Measurements from ENCODE around the gene NRIP3. TPM values are rescaled to one million over a fixed set of nuclear protein-coding genes. Genes with fewer than 3 reads are reported as not detected.

Gene NRIP3
- total RNA-seq, 1 experiment from 2014 or later = not detected

DNA sequence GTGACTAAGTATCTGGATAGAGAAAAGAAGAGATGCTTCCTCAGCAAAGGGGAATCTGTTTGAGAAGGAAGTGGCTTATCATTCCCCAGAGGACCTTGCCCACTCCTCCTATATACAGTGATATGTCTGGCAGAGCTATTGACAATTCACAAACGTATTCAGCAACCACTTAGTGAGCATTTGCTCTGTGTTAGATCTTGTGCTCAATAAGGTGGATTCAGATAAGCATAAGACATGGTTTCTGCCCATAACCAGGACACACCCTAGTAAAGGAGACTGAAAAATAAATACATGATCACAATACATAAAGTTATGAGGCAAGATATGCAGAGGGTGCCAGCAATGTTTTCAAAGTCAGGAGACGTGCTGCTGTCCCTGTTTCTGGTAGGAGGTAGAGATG lies 41.0 kb downstream of the NRIP3 start:
- DNase-seq (no peak), ATAC-seq (no peak)
- Histone ChIP-seq H3K36me3 (ENCODE audit: low read depth, low read length) (no peaks in the 10 kb centered on the region), H2AFZ (ENCODE audit: low read length) (no peak overlapping the region), H3K79me2 (ENCODE audit: low read length) (peaks cover 54% of the 10 kb centered on the region), H3F3A (ENCODE audit: low read length, unreplicated experiment) (no peaks in the 10 kb centered on the region), H3K4me2 (ENCODE audit: low read length) (peak overlapping the region; percentile 89), H3K27ac (ENCODE audit: low read length) (no peak overlapping the region), H3K9me3 (ENCODE audit: low read length) (no peaks in the 10 kb centered on the region), H3K9me2 (replicated peaks; ENCODE audit: low read length) (no peaks in the 10 kb centered on the region), H3K4me1 (ENCODE audit: insufficient read depth, low read length) (peaks cover 31% of the 10 kb centered on the region), H3K27me3 (ENCODE audit: low read length) (no peaks in the 10 kb centered on the region), H3K9ac (ENCODE audit: low read length) (peak overlapping the region; percentile 98), H4K20me1 (ENCODE audit: low read length) (no peaks in the 10 kb centered on the region), H3K4me3 (ENCODE audit: low read length) (peak overlapping the region; percentile 93)
- ChIA-PET POLR2A (ENCODE audit: unreplicated experiment) (no interaction called here), CTCF (no interaction called here)
- TF ChIP-seq, protein P1, sequence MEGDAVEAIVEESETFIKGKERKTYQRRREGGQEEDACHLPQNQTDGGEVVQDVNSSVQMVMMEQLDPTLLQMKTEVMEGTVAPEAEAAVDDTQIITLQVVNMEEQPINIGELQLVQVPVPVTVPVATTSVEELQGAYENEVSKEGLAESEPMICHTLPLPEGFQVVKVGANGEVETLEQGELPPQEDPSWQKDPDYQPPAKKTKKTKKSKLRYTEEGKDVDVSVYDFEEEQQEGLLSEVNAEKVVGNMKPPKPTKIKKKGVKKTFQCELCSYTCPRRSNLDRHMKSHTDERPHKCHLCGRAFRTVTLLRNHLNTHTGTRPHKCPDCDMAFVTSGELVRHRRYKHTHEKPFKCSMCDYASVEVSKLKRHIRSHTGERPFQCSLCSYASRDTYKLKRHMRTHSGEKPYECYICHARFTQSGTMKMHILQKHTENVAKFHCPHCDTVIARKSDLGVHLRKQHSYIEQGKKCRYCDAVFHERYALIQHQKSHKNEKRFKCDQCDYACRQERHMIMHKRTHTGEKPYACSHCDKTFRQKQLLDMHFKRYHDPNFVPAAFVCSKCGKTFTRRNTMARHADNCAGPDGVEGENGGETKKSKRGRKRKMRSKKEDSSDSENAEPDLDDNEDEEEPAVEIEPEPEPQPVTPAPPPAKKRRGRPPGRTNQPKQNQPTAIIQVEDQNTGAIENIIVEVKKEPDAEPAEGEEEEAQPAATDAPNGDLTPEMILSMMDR (conservative IDR thresholded peaks at IDR 0.05; ENCODE audit: low read depth, low read length) = no peak
- TF ChIP-seq EZH2 (IDR thresholded peaks at IDR 0.05; ENCODE audit: low read length, unreplicated experiment) = no peak
- no peak for TF ChIP-seq EZH2phosphoT487 (IDR thresholded peaks at IDR 0.05; ENCODE audit: borderline replicate concordance, low read length)
- no TSS peak for BruUV-seq (replicated peaks)
- intact Hi-C loops (cut with micrococcal nuclease) = loop anchor here (5.0 kb wide), 1 partner anchor 174 kb away; no protein-coding TSS in a partner anchor

DNA sequence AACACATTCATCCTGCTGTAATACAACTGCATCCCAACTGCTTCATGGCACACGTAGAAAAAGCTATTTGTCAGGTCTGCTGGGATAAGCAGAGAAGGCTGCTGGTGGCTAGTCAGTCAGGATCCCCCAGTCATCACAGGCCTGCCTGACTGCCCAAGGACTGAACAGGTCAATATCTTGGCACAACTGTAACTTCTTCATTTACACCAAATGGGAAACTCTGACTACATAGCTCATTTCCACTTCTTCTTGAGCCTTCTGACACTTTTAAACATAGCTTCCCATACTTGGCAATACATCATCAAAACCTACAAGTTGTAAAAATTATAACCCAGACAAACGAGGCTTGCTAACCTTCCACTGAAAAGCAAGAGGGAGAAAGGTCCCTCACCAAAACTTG lies 42.4 kb downstream of the NRIP3 start:
- H3K4me2 ChIP-seq (ENCODE audit: low read length) = no peak overlapping the region
- peaks cover 62% of the 10 kb centered on the region for H3K79me2 ChIP-seq (ENCODE audit: low read length)
- H3K9me3 ChIP-seq (ENCODE audit: low read length) = no peaks in the 10 kb centered on the region
- POLR2A ChIA-PET (ENCODE audit: unreplicated experiment) = no interaction called here
- peaks cover 31% of the 10 kb centered on the region for H3K4me1 ChIP-seq (ENCODE audit: insufficient read depth, low read length)
- intact Hi-C loops (cut with micrococcal nuclease) = loop anchor here (5.0 kb wide), 1 partner anchor 176 kb away; no protein-coding TSS in a partner anchor
- no peak overlapping the region for H3K4me3 ChIP-seq (ENCODE audit: low read length)
- no TSS peak for BruUV-seq (replicated peaks)
- ATAC-seq (no peak), DNase-seq (no peak)
- TF ChIP-seq EZH2phosphoT487 (IDR thresholded peaks at IDR 0.05; ENCODE audit: borderline replicate concordance, low read length) (no peak), EZH2 (IDR thresholded peaks at IDR 0.05; ENCODE audit: low read length, unreplicated experiment) (no peak)
- TF ChIP-seq, protein P1 (conservative IDR thresholded peaks at IDR 0.05; ENCODE audit: low read depth, low read length) = no peak
- no peak overlapping the region for H2AFZ ChIP-seq (ENCODE audit: low read length)
- no peak overlapping the region for H3K27ac ChIP-seq (ENCODE audit: low read length)
- CTCF ChIA-PET = interaction anchor here (0.6 kb wide), 1 partner anchor 980 kb away, joined by 3 read pairs; no protein-coding TSS in a partner anchor
- H4K20me1 ChIP-seq (ENCODE audit: low read length) = no peaks in the 10 kb centered on the region
- H3K9me2 ChIP-seq (replicated peaks; ENCODE audit: low read length) = no peaks in the 10 kb centered on the region
- H3F3A ChIP-seq (ENCODE audit: low read length, unreplicated experiment) = no peaks in the 10 kb centered on the region
- no peaks in the 10 kb centered on the region for H3K36me3 ChIP-seq (ENCODE audit: low read depth, low read length)
- H3K9ac ChIP-seq (ENCODE audit: low read length) = no peak overlapping the region
- H3K27me3 ChIP-seq (ENCODE audit: low read length) = no peaks in the 10 kb centered on the region

GRCh38 chr11:8959546-8960166 lies 44.1 kb downstream of the NRIP3 start:
- peak; percentile 37 for ATAC-seq
- Histone ChIP-seq H3K27ac (ENCODE audit: low read length) (no peak overlapping the region), H3F3A (ENCODE audit: low read length, unreplicated experiment) (no peaks in the 10 kb centered on the region), H3K4me2 (ENCODE audit: low read length) (peak overlapping the region; percentile 23; the same call in 1 of the 2 replicates), H3K9ac (ENCODE audit: low read length) (no peak overlapping the region), H3K4me3 (ENCODE audit: low read length) (no peak overlapping the region), H3K79me2 (ENCODE audit: low read length) (peaks cover 62% of the 10 kb centered on the region), H3K36me3 (ENCODE audit: low read depth, low read length) (no peaks in the 10 kb centered on the region), H3K9me2 (replicated peaks; ENCODE audit: low read length) (no peaks in the 10 kb centered on the region), H3K9me3 (ENCODE audit: low read length) (no peaks in the 10 kb centered on the region), H3K27me3 (ENCODE audit: low read length) (no peaks in the 10 kb centered on the region), H3K4me1 (ENCODE audit: insufficient read depth, low read length) (peaks cover 26% of the 10 kb centered on the region), H2AFZ (ENCODE audit: low read length) (no peak overlapping the region), H4K20me1 (ENCODE audit: low read length) (no peaks in the 10 kb centered on the region)
- CTCF ChIA-PET = interaction anchor here (0.6 to 1.6 kb wide), 9 partner anchors 44 to 271 kb away, joined by 3 to 8 read pairs (median 3); a partner anchor contains a TSS
- no peak for TF ChIP-seq EZH2 (IDR thresholded peaks at IDR 0.05; ENCODE audit: low read length, unreplicated experiment)
- TF ChIP-seq, protein P1 (conservative IDR thresholded peaks at IDR 0.05; ENCODE audit: low read depth, low read length) = peak; percentile 74
- peak; percentile 73 for DNase-seq
- no TSS peak for BruUV-seq (replicated peaks)
- intact Hi-C loops (cut with micrococcal nuclease) = loop anchor here (1.0 to 5.0 kb wide), 4 partner anchors 45 to 178 kb away; a partner anchor contains a TSS
- POLR2A ChIA-PET (ENCODE audit: unreplicated experiment) = interaction anchor here (0.6 kb wide), 1 partner anchor 150 kb away, joined by 5 read pairs; no protein-coding TSS in a partner anchor

Data from PC-3 (cell line).